Esophagus squamous epithelium (tissue), 4 donors: Measurements from ENCODE around the gene YEATS4.

Experiments used
- CTCF ChIP-seq, 6 experiments: fragments of 450-650 bp in 4 of 6; fragments of 200-600 bp in 2 of 6; sonication (generic) in 2 of 6; IDR thresholded peaks; one replicate each; pipeline ENCODE4 v1.5.1; 2016 to 2019; ENCODE audit warnings: antibody characterized with exemption in 6 of 6, mild to moderate bottlenecking in 4 of 6, moderate library complexity in 4 of 6
- POLR2A ChIP-seq, 4 donors: fragments of 450-650 bp; IDR thresholded peaks; one replicate each; pipeline ENCODE4 v1.6.1; 2017; ENCODE audit warnings: antibody characterized with exemption in 4 of 4, mild to moderate bottlenecking in 4 of 4, moderate library complexity in 3 of 4

- TF ChIP-seq CTCF (IDR thresholded peaks at IDR 0.05) (no peak), POLR2A (IDR thresholded peaks at IDR 0.05) (no peak)
These were observed 80.5 kb downstream of the YEATS4 start for GRCh38 chr12:69440016-69440415.
